Peyer's patch (tissue), 4 donors: ENCODE measurements around the gene CFAP73. TPM values are rescaled to one million over a fixed set of nuclear protein-coding genes. Genes with fewer than 3 reads are reported as not detected.

ENCODE experiments used
- DNase-seq, 3 donors: peaks; one replicate each; pipeline ENCODE4 v3.0.0-alpha.2; 2017 to 2019
- H3K27ac ChIP-seq, 4 donors: fragments of 200-600 bp; sonication (generic); one replicate each; pipeline ENCODE4 v1.5.1; 2016 to 2019
- H3K27me3 ChIP-seq, 2 donors: fragments of 200-600 bp; sonication (generic); one replicate each; pipeline ENCODE4 v1.5.1; 2019
- H3K36me3 ChIP-seq, 3 donors: fragments of 200-600 bp; sonication (generic); one replicate each; pipeline ENCODE4 v1.5.1; 2016 to 2019
- H3K4me1 ChIP-seq, 4 donors: fragments of 200-600 bp; sonication (generic); one replicate each; pipeline ENCODE4 v1.5.1; 2016 to 2019
- H3K4me3 ChIP-seq, 4 donors: fragments of 200-600 bp; sonication (generic); 1 replicate in 3 of 4; 2 replicates in 1 of 4; pipeline ENCODE4 v1.5.1; 2016 to 2019; ENCODE audit warnings: mild to moderate bottlenecking in 1 of 4
- H3K9me3 ChIP-seq, 4 donors: fragments of 200-600 bp; sonication (generic); one replicate each; pipeline ENCODE4 v1.5.1; 2016 to 2019; ENCODE audit warnings: mild to moderate bottlenecking in 1 of 4
- POLR2A ChIP-seq, 2 donors: fragments of 450-650 bp; IDR thresholded peaks; one replicate each; pipeline ENCODE4 v1.5.1; 2017; ENCODE audit warnings: antibody characterized with exemption in 2 of 2, mild to moderate bottlenecking in 2 of 2, moderate library complexity in 2 of 2
- total RNA-seq, 4 donors: library from RNA; depleted of rRNA; stranded (reverse); fragments of >200 nt; gene quantifications; one replicate each; pipeline ENCODE4 v1.1.0, GENCODE V29; 2016
- TF ChIP-seq, protein P1 (sequence below), 6 experiments: fragments of 450-650 bp in 4 of 6; fragments of 200-600 bp in 2 of 6; sonication (generic) in 1 of 6; IDR thresholded peaks; one replicate each; pipeline ENCODE4 v1.5.1; 2017 to 2019; ENCODE audit warnings: antibody characterized with exemption in 6 of 6, mild to moderate bottlenecking in 3 of 6, moderate library complexity in 1 of 6

The CFAP73 gene
- total RNA-seq, 4 donors from 2014 or later = not detected

DNA sequence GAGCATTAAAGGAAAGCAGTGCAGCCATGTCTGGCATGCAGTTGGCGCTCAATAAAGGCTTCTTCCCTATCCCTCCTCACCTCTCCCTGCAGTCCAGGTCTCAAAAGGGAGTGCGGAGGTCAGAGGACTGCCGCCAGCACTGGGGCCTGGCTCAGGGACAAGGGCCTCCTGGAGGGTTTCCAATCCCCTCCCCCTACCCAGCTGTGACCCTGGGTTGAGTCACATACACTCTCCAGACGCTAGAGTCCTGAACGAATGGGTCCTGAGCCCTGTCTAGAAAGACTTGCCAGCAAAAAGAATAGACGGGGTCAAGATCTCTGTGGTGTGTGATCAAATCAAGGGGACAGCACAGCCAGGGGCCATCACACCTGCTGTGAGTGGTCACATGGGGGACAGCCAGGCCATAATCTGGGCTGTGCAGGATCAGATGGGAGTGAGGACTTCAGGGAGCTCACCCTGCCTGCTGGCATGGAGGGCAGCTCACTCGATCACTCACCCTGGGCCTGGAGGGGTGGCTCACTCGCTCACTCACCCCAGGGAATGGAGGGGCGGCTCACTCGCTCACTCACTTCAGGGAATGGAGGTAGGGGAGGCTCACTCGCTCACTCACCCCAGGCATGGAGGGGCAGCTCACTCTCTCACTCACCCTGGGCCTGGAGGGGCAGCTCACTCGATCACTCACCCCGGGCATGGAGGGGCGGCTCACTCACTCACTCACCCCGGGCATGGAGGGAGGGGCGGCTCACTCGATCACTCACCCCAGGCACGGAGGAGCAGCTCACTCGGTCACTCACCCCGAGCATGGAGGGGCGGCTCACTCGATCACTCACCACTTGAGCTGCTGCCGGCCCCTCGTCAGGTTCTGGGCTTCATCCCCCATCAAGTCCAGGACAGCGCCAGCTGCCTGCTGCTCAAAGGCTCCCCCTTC, 12.8 kb downstream of the CFAP73 start:
- Histone ChIP-seq H3K27me3 (no peaks in the 10 kb centered on the region), H3K4me3 (no peak overlapping the region), H3K9me3 (no peaks in the 10 kb centered on the region), H3K36me3 (peaks cover 0 to 98% (median 0%) of the 10 kb centered on the region in 3 donors), H3K27ac (no peak overlapping the region), H3K4me1 (no peaks in the 10 kb centered on the region)
- no peak for DNase-seq
- TF ChIP-seq, protein P1, sequence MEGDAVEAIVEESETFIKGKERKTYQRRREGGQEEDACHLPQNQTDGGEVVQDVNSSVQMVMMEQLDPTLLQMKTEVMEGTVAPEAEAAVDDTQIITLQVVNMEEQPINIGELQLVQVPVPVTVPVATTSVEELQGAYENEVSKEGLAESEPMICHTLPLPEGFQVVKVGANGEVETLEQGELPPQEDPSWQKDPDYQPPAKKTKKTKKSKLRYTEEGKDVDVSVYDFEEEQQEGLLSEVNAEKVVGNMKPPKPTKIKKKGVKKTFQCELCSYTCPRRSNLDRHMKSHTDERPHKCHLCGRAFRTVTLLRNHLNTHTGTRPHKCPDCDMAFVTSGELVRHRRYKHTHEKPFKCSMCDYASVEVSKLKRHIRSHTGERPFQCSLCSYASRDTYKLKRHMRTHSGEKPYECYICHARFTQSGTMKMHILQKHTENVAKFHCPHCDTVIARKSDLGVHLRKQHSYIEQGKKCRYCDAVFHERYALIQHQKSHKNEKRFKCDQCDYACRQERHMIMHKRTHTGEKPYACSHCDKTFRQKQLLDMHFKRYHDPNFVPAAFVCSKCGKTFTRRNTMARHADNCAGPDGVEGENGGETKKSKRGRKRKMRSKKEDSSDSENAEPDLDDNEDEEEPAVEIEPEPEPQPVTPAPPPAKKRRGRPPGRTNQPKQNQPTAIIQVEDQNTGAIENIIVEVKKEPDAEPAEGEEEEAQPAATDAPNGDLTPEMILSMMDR (IDR thresholded peaks at IDR 0.05) = no peak
- no peak for TF ChIP-seq POLR2A (IDR thresholded peaks at IDR 0.05)

DNA sequence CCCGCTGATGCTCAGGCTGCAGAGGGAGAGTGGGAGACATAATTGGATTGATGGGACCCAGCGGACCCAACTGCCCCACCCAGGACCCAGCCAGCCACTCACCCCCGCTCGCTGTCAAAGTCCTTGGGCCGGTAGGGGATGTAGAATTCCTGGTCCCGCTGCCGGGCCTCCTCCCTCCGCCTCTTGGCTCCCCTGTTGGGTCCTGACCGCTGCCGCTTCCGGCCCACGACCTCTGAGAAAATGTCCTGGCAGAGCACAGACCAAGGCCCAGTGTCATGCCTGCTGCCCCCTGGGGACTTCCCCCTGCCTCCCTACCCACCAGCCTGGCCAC, 13.5 kb downstream of the CFAP73 start:
- Histone ChIP-seq H3K4me3 (no peak overlapping the region), H3K27me3 (no peaks in the 10 kb centered on the region)
- no peak for TF ChIP-seq POLR2A (IDR thresholded peaks at IDR 0.05)
- TF ChIP-seq, protein P1 (IDR thresholded peaks at IDR 0.05) = no peak

DNA sequence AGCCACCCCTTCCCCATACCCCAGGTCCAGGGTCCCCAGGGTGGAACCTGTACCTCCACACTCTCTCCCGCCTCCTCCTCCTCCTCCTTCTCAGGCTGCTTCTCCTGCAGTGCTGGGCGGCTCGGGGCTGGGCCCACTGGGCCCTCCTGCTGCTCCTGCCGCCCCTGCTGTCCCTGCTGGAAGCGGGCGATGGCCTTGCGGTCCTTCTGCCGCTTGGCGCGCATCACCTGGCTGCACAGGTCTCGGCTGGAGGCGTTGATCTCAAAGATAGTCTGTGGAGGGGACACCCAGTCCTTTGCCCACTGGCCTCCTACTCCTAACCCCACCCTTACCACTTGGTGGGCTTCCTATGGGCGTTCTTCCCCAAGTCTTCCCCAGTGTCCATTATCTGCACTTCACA, 14.5 kb downstream of the CFAP73 start:
- DNase-seq = no peak
- Histone ChIP-seq H3K4me3 (no peak overlapping the region), H3K9me3 (no peaks in the 10 kb centered on the region), H3K36me3 (peaks cover 0 to 100% (median 0%) of the 10 kb centered on the region in 3 donors), H3K4me1 (no peaks in the 10 kb centered on the region), H3K27me3 (no peaks in the 10 kb centered on the region), H3K27ac (no peak overlapping the region)
- no peak for TF ChIP-seq POLR2A (IDR thresholded peaks at IDR 0.05)
- TF ChIP-seq, protein P1 (IDR thresholded peaks at IDR 0.05) = no peak

More for the DNA sequence above, 13.5 kb downstream of the CFAP73 start:
- Histone ChIP-seq H3K36me3 (peaks cover 0 to 100% (median 0%) of the 10 kb centered on the region in 3 donors), H3K4me1 (no peaks in the 10 kb centered on the region), H3K27ac (no peak overlapping the region), H3K9me3 (no peaks in the 10 kb centered on the region)
- no peak for DNase-seq

DNA sequence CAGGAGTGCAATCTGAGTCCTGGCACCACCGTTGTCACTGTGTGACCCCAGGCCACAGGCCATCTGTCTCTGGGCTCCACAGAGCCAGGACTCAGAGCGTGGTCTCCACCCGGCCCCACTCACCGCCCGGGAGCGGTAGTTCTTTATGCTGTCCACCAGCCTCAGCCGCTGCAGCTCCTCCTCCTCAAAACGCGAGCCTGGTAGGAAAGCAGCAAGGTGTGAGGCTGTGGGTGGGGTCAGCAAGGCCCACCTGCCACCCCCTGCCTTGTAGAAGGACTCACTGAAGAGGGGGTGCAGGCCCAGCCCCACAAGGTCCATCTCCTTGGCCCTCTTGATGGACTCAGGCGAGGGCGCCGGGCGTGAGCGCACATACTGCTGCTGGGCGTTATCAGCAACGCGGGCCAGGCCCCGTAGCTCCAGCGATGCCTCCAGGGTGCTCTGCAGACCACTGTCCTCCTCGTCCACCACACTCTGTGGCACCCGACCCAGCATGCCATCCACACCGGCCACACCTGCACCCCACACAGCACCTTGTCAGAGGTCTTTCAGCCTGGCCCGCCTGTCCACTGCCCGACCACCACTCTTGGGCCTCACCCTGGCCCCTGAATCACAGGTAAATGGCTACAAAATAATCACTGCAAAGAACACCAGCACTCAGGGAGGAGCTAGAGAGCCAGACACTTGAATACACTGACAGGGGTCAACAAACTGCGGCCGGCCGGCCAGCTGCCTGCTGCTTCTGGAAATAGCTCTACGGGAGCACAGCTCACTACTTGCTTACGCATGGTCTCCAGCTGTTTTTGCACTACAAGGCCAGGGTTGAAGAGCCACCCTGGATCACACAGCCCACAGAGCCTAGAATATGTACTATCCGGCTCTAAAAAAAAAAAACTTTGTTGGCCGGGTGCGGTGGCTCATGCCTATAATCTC, 16.3 kb downstream of the CFAP73 start:
- TF ChIP-seq, protein P1 (IDR thresholded peaks at IDR 0.05) = no peak
- TF ChIP-seq POLR2A (IDR thresholded peaks at IDR 0.05) = no peak
- Histone ChIP-seq H3K36me3 (peaks cover 0 to 100% (median 0%) of the 10 kb centered on the region in 3 donors), H3K27ac (no peak overlapping the region), H3K9me3 (no peaks in the 10 kb centered on the region), H3K4me1 (no peaks in the 10 kb centered on the region), H3K27me3 (no peaks in the 10 kb centered on the region), H3K4me3 (no peak overlapping the region)
- no peak for DNase-seq

DNA sequence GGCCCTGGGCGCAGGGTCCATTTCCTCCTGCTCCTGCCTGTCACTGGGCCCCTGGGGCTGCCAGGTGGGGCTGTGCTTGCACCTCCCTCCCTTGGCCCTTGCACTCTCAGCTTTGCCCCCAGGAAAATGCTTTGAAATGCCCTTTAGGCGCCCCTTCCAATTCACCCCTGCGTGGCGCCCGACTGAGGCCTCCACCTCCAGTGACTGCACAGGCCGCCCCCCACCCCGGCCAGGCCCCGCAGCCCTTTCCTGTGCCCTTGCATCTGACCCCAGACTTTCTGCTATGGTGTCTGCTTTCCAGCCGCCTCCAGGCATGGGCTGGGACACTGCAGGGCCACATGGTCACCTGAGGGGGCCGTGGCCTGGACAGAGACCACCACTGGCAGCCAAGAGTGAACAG, 18.3 kb downstream of the CFAP73 start:
- Histone ChIP-seq H3K4me3 (no peak overlapping the region), H3K4me1 (no peaks in the 10 kb centered on the region), H3K9me3 (no peaks in the 10 kb centered on the region), H3K27ac (no peak overlapping the region), H3K27me3 (no peaks in the 10 kb centered on the region), H3K36me3 (peaks cover 0 to 100% (median 0%) of the 10 kb centered on the region in 3 donors)
- TF ChIP-seq POLR2A (IDR thresholded peaks at IDR 0.05) = no peak
- TF ChIP-seq, protein P1 (IDR thresholded peaks at IDR 0.05) = no peak
- no peak for DNase-seq
